AG10803 (cell line): ENCODE measurements around the gene PLEKHG1.

ENCODE experiments used
- DNase-seq: peaks from one replicate; pipeline ENCODE4 v3.0.0; 2010; ENCODE audit warnings: low read depth
- H3K4me3 ChIP-seq: 2 replicates; pipeline ENCODE4 v1.5.1; 2011; ENCODE audit warnings: mild to moderate bottlenecking, low read length, control low read depth
- CTCF ChIP-seq: conservative IDR thresholded peaks from 2 replicates; pipeline ENCODE4 v1.5.1; 2011; ENCODE audit warnings: mild to moderate bottlenecking, low read length, control low read depth, inconsistent platforms

Gene PLEKHG1

GRCh38 chr6:150638267-150638666 lies 38.6 kb downstream of the PLEKHG1 start:
- no peak for DNase-seq
- TF ChIP-seq CTCF: no peak
- no peak overlapping the region for H3K4me3 ChIP-seq

GRCh38 chr6:150638765-150639164 lies 39.1 kb downstream of the PLEKHG1 start:
- no peak for DNase-seq
- no peak for TF ChIP-seq CTCF

GRCh38 chr6:150639823-150640331 lies 40.2 kb downstream of the PLEKHG1 start:
- DNase-seq: no peak
- TF ChIP-seq CTCF: no peak
- H3K4me3 ChIP-seq: no peak overlapping the region

More at GRCh38 chr6:150638765-150639164, 39.1 kb downstream of the PLEKHG1 start:
- H3K4me3 ChIP-seq: no peak overlapping the region

GRCh38 chr6:150640556-150641209 lies 41.0 kb downstream of the PLEKHG1 start:
- TF ChIP-seq CTCF: no peak
- H3K4me3 ChIP-seq: no peak overlapping the region

GRCh38 chr6:150641398-150642139 lies 41.9 kb downstream of the PLEKHG1 start:
- H3K4me3 ChIP-seq: peak overlapping the region; percentile 10; the same call in 1 of the 2 replicates
- TF ChIP-seq CTCF: no peak
- DNase-seq: peak; percentile 9

More at GRCh38 chr6:150640556-150641209, 41.0 kb downstream of the PLEKHG1 start:
- no peak for DNase-seq

- no peak for TF ChIP-seq CTCF
- no peak overlapping the region for H3K4me3 ChIP-seq
- no peak for DNase-seq
Measured at GRCh38 chr6:150646228-150646627, 46.5 kb downstream of the PLEKHG1 start.
